Stomach (tissue), 19 donors: ENCODE data around the gene SIRT4. TPM values are rescaled to one million over a fixed set of nuclear protein-coding genes. Genes with fewer than 3 reads are reported as not detected.
"Not testable (repeated sequence)": the region's sequence is repeated elsewhere in the genome, so short reads cannot be mapped to it uniquely, and the experiment has no call there.

Experiments used
- DNase-seq, 2 donors: peaks; one replicate each; pipeline versions ENCODE4 v3.0.0 to v3.0.0-alpha.2; 2013 to 2019
- H3K27ac ChIP-seq, 5 donors: fragments of 200-600 bp in 4 of 5; sonication (generic) in 4 of 5; one replicate each; pipeline ENCODE4 v1.5.1; 2013 to 2019; ENCODE audit warnings: mild to moderate bottlenecking in 1 of 5, moderate library complexity in 1 of 5
- H3K27me3 ChIP-seq, 3 donors: fragments of 200-600 bp; sonication (generic); one replicate each; pipeline ENCODE4 v1.5.1; 2017 to 2019; ENCODE audit warnings: mixed run types in 1 of 3
- H3K36me3 ChIP-seq, 4 donors: fragments of 200-600 bp; sonication (generic); 1 replicate in 3 of 4; 2 replicates in 1 of 4; pipeline ENCODE4 v1.5.1; 2016 to 2019
- H3K4me1 ChIP-seq, 4 donors: fragments of 200-600 bp; sonication (generic); one replicate each; pipeline ENCODE4 v1.5.1; 2016 to 2019
- H3K4me3 ChIP-seq, 4 donors: fragments of 200-600 bp; sonication (generic) in 3 of 4; one replicate each; pipeline ENCODE4 v1.5.1; 2016 to 2019; ENCODE audit warnings: mild to moderate bottlenecking in 1 of 4
- H3K9me3 ChIP-seq, 4 donors: fragments of 200-600 bp; sonication (generic); one replicate each; pipeline ENCODE4 v1.5.1; 2016 to 2019
- CTCF ChIP-seq, 7 experiments: fragments of 450-650 bp in 4 of 7; fragments of 200-600 bp in 3 of 7; sonication (generic) in 3 of 7; IDR thresholded peaks; one replicate each; pipeline ENCODE4 v1.5.1; 2016 to 2019; ENCODE audit warnings: antibody characterized with exemption in 7 of 7, control low read depth in 2 of 7, mild to moderate bottlenecking in 1 of 7
- EP300 ChIP-seq: sonication (generic); formaldehyde crosslinking; IDR thresholded peaks from one replicate; pipeline ENCODE4 v1.6.1; 2017; ENCODE audit warnings: antibody characterized with exemption
- POLR2A ChIP-seq, 4 donors: fragments of 450-650 bp; IDR thresholded peaks; one replicate each; pipeline ENCODE4 v1.6.1; 2016; ENCODE audit warnings: antibody characterized with exemption in 4 of 4, control low read depth in 2 of 4, mild to moderate bottlenecking in 1 of 4, moderate library complexity in 1 of 4
- POLR2AphosphoS5 ChIP-seq, 3 donors: sonication (generic); formaldehyde crosslinking; IDR thresholded peaks; one replicate each; pipeline ENCODE4 v1.6.1; 2016; ENCODE audit warnings: antibody characterized with exemption in 3 of 3
- WGBS, 5 donors: extraction: QIAGEN DNeasy Blood & Tissue Kit in 3 of 5; methylation state at CpG; one replicate each; pipeline versions ENCODE4 v1.1.5 to v1.1.7; 2013 to 2018; 5-methylcytosine and 5-hydroxymethylcytosine counted together
- intact Hi-C: fragments of 100-400 bp; cut with DNase I; formaldehyde crosslinking; loops from one replicate; pipeline ENCODE4 v1.15.1; 2023; ENCODE audit warnings: low total_unique reads
- long read RNA-seq, 10 donors: transcript quantifications; one replicate each; lab custom pipeline, GENCODE V29; 2026
- polyA plus RNA-seq, 3 donors: library from polyadenylated mRNA; stranded (reverse); fragments of 200-250 nt; gene quantifications; one replicate each; pipeline ENCODE4 v1.2.3, GENCODE V29; 2013
- total RNA-seq, 5 donors: library from RNA; depleted of rRNA; stranded (reverse); fragments of >200 nt; gene quantifications; one replicate each; pipeline versions ENCODE4 v1.1.0 to v1.2.3, GENCODE V29; 2014 to 2016
- donor health status: healthy with polysubstance abuse.
- donor health status: Bipolar disorder and iron deficiency.
- donor health status: healthy.

The SIRT4 gene, protein sequence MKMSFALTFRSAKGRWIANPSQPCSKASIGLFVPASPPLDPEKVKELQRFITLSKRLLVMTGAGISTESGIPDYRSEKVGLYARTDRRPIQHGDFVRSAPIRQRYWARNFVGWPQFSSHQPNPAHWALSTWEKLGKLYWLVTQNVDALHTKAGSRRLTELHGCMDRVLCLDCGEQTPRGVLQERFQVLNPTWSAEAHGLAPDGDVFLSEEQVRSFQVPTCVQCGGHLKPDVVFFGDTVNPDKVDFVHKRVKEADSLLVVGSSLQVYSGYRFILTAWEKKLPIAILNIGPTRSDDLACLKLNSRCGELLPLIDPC
- total RNA-seq, result 1 to 10 TPM in 4 of 5 donors, not detected in 1; 2.8 to 6.2 (median 5.3) TPM
- 1 to 10 TPM in 2 of 3 donors, not detected in 1; 1.3 to 2.2 TPM for polyA plus RNA-seq
- long read RNA-seq, donor 1, result 0 reads
- long read RNA-seq, donor 2, result 0 reads
- long read RNA-seq, donor 3, partial matches to known transcripts, result 0 of 1 reads
- long read RNA-seq, donor 3, other reads (novel, unspliced or antisense), result 0 of 1 reads
- long read RNA-seq, donor 4, result 0 reads
- long read RNA-seq, donor 5, result 0 reads
- long read RNA-seq, donor 6, partial matches to known transcripts, result 0 of 1 reads
- long read RNA-seq, donor 6, other reads (novel, unspliced or antisense), result 0 of 1 reads
- long read RNA-seq, donor 7, result 0 reads
- long read RNA-seq, donor 8, result 0 reads
- long read RNA-seq, donor 9, result 0 reads
- long read RNA-seq, donor 10, result 0 reads

- peak; percentile 92 to 98 for DNase-seq
- H3K27ac ChIP-seq, result peak within 1 kb of the TSS; percentile 71 to 86 (median 83)
- H3K4me3 ChIP-seq, result peak within 1 kb of the TSS; percentile 61 to 79 (median 64)
- no peaks in the 10 kb centered on the region for H3K36me3 ChIP-seq
- intact Hi-C loops, result no loop called here
- no peaks in the 10 kb centered on the region for H3K27me3 ChIP-seq
- TF ChIP-seq POLR2A (IDR thresholded peaks at IDR 0.05) (no peak), CTCF (IDR thresholded peaks at IDR 0.05) (peak in 5 of 7 experiments; percentile 47 to 86 (median 66)), POLR2AphosphoS5 (IDR thresholded peaks at IDR 0.05) (peak; percentile 45 to 85 (median 79))
- peaks cover 7 to 19% (median 13%) of the 10 kb centered on the region in 4 donors for H3K4me1 ChIP-seq
- H3K9me3 ChIP-seq, result no peaks in the 10 kb centered on the region
- 8 to 9% (median 9%) methylated on average over 31 of the region's 31 CpGs for WGBS, 5 donors
These were observed at the start of gene SIRT4 for GRCh38 chr12:120301962-120302815. TSS of gene SIRT4 (plus strand) at chr12:120302321. CDS start at chr12:120303562, 1,241 bp downstream.

DNA sequence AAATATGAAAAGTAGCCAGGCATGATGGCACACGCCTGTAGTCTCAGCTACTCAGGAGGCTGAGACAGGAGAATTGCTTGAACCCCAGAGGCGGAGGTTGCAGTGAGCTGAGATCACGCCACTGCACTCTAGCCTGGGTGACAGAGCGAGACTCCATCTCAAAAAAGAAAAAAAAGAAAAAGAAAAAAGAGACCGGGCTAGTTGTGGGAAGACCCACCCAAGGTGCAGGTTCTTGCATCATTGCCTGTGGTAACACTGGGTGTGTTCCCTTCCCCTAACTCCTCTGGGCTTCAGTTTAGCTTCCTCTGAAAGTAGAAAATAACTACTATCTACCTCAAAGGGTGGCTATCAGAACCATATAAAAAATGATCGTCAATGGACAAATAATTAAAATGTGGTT lies 48.8 kb upstream of the SIRT4 start:
- not testable (repeated sequence) for H3K9me3 ChIP-seq

GRCh38 chr12:120254809-120255208 lies 47.3 kb upstream of the SIRT4 start:
- peak overlapping the region in 4 of 5 donors; percentile 77 to 88 (median 86) for H3K27ac ChIP-seq
- no peak overlapping the region for H3K4me3 ChIP-seq
- WGBS, 5 donors, result 84 to 92% (median 88%) methylated on average over 7 of the region's 7 CpGs
- peaks cover 0 to 11% (median 5%) of the 10 kb centered on the region in 4 donors for H3K36me3 ChIP-seq
- no peaks in the 10 kb centered on the region for H3K27me3 ChIP-seq
- intact Hi-C loops, result no loop called here
- H3K4me1 ChIP-seq, result peaks cover 54 to 100% (median 85%) of the 10 kb centered on the region in 4 donors
- no peaks in the 10 kb centered on the region for H3K9me3 ChIP-seq
- TF ChIP-seq POLR2A (IDR thresholded peaks at IDR 0.05) (no peak), EP300 (no peak), CTCF (IDR thresholded peaks at IDR 0.05) (no peak), POLR2AphosphoS5 (IDR thresholded peaks at IDR 0.05) (no peak)
- DNase-seq, result no peak

More for the DNA sequence above, 48.8 kb upstream of the SIRT4 start:
- DNase-seq, H3K4me3 ChIP-seq, intact Hi-C loops, H3K27me3 ChIP-seq: not testable (repeated sequence)
- Histone ChIP-seq H3K4me1 (peaks cover 61 to 100% (median 84%) of the 10 kb centered on the region in 4 donors), H3K27ac (peak overlapping the region in 4 of 5 donors; percentile 67 to 88 (median 82)), H3K36me3 (peaks cover 0 to 11% (median 5%) of the 10 kb centered on the region in 4 donors)
- 68 to 82% (median 79%) methylated on average over 6 of the region's 6 CpGs for WGBS, 5 donors

DNA sequence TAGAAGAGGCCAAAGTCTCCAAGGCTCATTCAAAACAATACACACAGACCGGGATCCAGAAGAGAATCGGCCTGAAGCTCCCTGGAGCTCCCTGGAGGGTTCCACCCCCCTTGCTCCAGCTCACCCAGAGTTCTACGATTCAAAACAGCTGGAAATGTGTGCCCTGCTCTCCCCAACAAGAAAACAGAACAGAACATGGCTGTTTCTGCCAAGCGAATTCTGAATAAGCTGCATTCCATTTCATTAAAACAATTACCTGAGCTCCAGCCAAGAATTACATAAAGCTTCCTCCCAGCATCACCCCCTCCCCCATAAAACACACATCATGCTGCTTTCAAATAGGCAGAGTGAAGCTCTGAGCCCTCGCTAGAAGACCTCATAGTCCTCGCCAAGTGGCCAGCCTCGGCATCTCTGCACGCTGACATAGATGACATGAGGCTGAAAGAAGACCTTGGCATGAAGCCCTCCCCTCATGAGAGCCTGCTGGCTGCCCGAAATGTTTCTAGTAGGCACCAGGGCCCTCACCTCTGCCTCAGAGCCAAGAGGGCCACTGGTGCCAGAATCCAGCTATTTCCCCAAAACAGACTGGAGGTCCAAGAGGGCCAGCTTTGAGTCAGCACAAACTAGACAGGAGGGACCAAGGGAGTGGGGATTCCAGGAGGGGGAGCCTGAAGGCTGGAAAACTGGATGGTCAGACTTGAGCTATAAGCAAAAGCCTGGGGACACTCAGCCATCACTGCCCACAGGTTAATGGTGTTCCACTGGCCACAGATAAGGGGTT lies 44.9 kb upstream of the SIRT4 start:
- no peaks in the 10 kb centered on the region for H3K27me3 ChIP-seq
- H3K4me3 ChIP-seq, result no peak overlapping the region
- peak; percentile 42 to 92 for DNase-seq
- peak overlapping the region; percentile 73 to 88 (median 85) for H3K27ac ChIP-seq
- intact Hi-C loops, result no loop called here
- H3K36me3 ChIP-seq, result peaks cover 0 to 11% (median 5%) of the 10 kb centered on the region in 4 donors
- TF ChIP-seq CTCF (IDR thresholded peaks at IDR 0.05) (peak in 1 of 7 experiments; percentile 8), POLR2A (IDR thresholded peaks at IDR 0.05) (no peak), POLR2AphosphoS5 (IDR thresholded peaks at IDR 0.05) (peak; percentile 27 to 50 (median 43)), EP300 (no peak)
- no peaks in the 10 kb centered on the region for H3K9me3 ChIP-seq
- 5 to 35% (median 22%) methylated on average over 6 to 9 of the region's 9 CpGs for WGBS, 5 donors
- H3K4me1 ChIP-seq, result peaks cover 49 to 100% (median 78%) of the 10 kb centered on the region in 4 donors
